Neuronal stem cell (in vitro differentiated cells): ENCODE results near the gene HELQ.

ENCODE experiments used
- DNase-seq: peaks from one replicate; pipeline ENCODE4 v3.0.0-alpha.2; 2013; ENCODE audit warnings: low spot score
- H2AFZ ChIP-seq: one replicate; pipeline ENCODE4 v1.6.1; 2013; ENCODE audit warnings: mild to moderate bottlenecking, low read length, inconsistent platforms
- H2AK5ac ChIP-seq: 2 replicates; pipeline ENCODE4 v1.6.1; 2013; ENCODE audit warnings: low read depth, mild to moderate bottlenecking, inconsistent platforms, low read length, moderate library complexity, mixed read lengths
- H2BK120ac ChIP-seq: 2 replicates; pipeline ENCODE4 v1.6.1; 2013; ENCODE audit warnings: low read depth, mild to moderate bottlenecking, inconsistent platforms, low read length, moderate library complexity, mixed read lengths
- H2BK12ac ChIP-seq: one replicate; pipeline ENCODE4 v1.6.1; 2013; ENCODE audit warnings: low read length, inconsistent platforms
- H2BK15ac ChIP-seq: 2 replicates; pipeline ENCODE4 v1.6.1; 2013; ENCODE audit warnings: mild to moderate bottlenecking, low read length, inconsistent platforms, mixed read lengths
- H2BK5ac ChIP-seq: one replicate; pipeline ENCODE4 v1.6.1; 2013; ENCODE audit warnings: inconsistent platforms, mild to moderate bottlenecking, low read length, moderate library complexity
- H3K14ac ChIP-seq: one replicate; pipeline ENCODE4 v1.6.1; 2013; ENCODE audit warnings: low read length, inconsistent platforms
- H3K18ac ChIP-seq: 2 replicates; pipeline ENCODE4 v1.6.1; 2013; ENCODE audit warnings: low read length, inconsistent platforms
- H3K23ac ChIP-seq: 2 replicates; pipeline ENCODE4 v1.6.1; 2013; ENCODE audit warnings: low read depth, mild to moderate bottlenecking, mixed read lengths, low read length, inconsistent platforms; ENCODE audit not compliant: poor library complexity
- H3K27ac ChIP-seq: replicated peaks from 3 replicates; pipeline ENCODE4 v1.5.1; 2013; ENCODE audit warnings: low read length, inconsistent platforms
- H3K27me3 ChIP-seq, 3 experiments: 2 replicates each; pipeline ENCODE4 v1.6.1; 2013; ENCODE audit warnings: low read length in 3 of 3, mild to moderate bottlenecking in 2 of 3, inconsistent platforms in 1 of 3, low read depth in 1 of 3, mixed read lengths in 1 of 3, moderate library complexity in 1 of 3; ENCODE audit not compliant: control insufficient read depth in 3 of 3, insufficient read depth in 3 of 3
- H3K36me3 ChIP-seq, 2 donors: replicated peaks in 1 of 2; 2 replicates each; pipeline ENCODE4 v1.6.1; 2013; ENCODE audit warnings: low read length in 2 of 2; ENCODE audit not compliant: control insufficient read depth in 2 of 2, insufficient read depth in 2 of 2
- H3K4ac ChIP-seq: 2 replicates; pipeline ENCODE4 v1.6.1; 2013; ENCODE audit warnings: inconsistent platforms, mild to moderate bottlenecking, low read length, moderate library complexity
- H3K4me1 ChIP-seq, 2 donors: 1 replicate in 1 of 2; 2 replicates in 1 of 2; pipeline ENCODE4 v1.6.1; 2013; ENCODE audit warnings: low read length in 2 of 2, low read depth in 1 of 2; ENCODE audit not compliant: control insufficient read depth in 2 of 2, insufficient read depth in 1 of 2
- H3K4me2 ChIP-seq: one replicate; pipeline ENCODE4 v1.6.1; 2013; ENCODE audit warnings: mild to moderate bottlenecking, low read length, inconsistent platforms; ENCODE audit not compliant: insufficient read depth, poor library complexity, severe bottlenecking
- H3K4me3 ChIP-seq, 2 donors: 2 replicates each; pipeline ENCODE4 v1.5.1; 2013; ENCODE audit warnings: low read length in 2 of 2, mild to moderate bottlenecking in 2 of 2, inconsistent platforms in 1 of 2, moderate library complexity in 1 of 2
- H3K79me1 ChIP-seq: one replicate; pipeline ENCODE4 v1.6.1; 2013; ENCODE audit warnings: low read depth, mild to moderate bottlenecking, inconsistent platforms, low read length, moderate library complexity
- H3K9ac ChIP-seq: one replicate; pipeline ENCODE4 v1.6.1; 2013; ENCODE audit warnings: mild to moderate bottlenecking, low read depth, low read length, inconsistent platforms; ENCODE audit not compliant: poor library complexity
- H3K9me3 ChIP-seq, 2 donors: replicated peaks in 1 of 2; 2 replicates each; pipeline versions ENCODE3 to v1.6.1; 2013; ENCODE audit warnings: low read length in 2 of 2, mild to moderate bottlenecking in 2 of 2, inconsistent platforms in 1 of 2, low read depth in 1 of 2, mixed read lengths in 1 of 2, moderate library complexity in 1 of 2; ENCODE audit not compliant: control insufficient read depth in 2 of 2, insufficient read depth in 1 of 2
- H4K8ac ChIP-seq: one replicate; pipeline ENCODE4 v1.6.1; 2013; ENCODE audit warnings: low read depth, mild to moderate bottlenecking, inconsistent platforms, low read length, moderate library complexity
- H4K91ac ChIP-seq: one replicate; pipeline ENCODE4 v1.6.1; 2013; ENCODE audit warnings: low read length, low read depth, mild to moderate bottlenecking, inconsistent platforms; ENCODE audit not compliant: poor library complexity
- WGBS, 2 donors: extraction: QIAGEN DNeasy Blood & Tissue Kit; methylation state at CpG; one replicate each; pipeline ENCODE4 v1.1.7; 2013; ENCODE audit warnings: missing lambda C conversion rate in 2 of 2, mixed read lengths in 1 of 2; ENCODE audit not compliant: insufficient read length in 2 of 2, insufficient replicate concordance in 1 of 2; ENCODE audit errors: extremely low coverage in 2 of 2; 5-methylcytosine and 5-hydroxymethylcytosine counted together

The HELQ gene

DNA sequence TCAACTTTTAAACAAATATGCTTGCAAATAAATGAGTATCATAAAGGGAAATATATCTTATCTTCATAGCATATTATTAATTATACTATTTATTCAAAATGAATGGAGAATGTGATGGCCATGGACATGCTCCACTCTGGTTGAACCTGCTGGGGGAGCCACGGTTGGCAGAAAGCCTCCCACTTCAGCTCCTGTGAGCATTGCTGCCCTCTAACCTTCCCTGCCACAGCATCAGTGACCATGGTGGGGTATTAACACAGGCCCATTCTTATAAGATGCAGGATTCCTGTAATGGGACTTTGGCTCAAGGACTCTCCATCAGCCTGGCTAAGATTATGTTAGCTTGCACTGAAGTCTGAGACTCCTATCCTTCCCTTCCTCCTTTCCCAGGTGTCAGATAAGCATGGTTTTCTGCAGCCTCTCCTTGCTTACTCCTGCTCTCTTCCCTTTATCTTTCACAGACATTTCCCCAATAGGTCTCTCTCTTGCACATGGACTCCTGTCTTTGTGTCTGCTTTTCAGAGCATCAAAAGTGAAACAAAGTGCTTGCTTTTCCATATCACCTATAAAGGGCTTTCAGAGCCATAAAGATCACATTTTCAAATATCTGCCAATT lies 34.2 kb upstream of the HELQ start:
- Histone ChIP-seq H2BK15ac (no peak overlapping the region), H2BK12ac (no peak overlapping the region), H3K4ac (no peak overlapping the region), H3K18ac (no peak overlapping the region), H3K27ac (no peak overlapping the region), H3K27me3 (no peaks in the 10 kb centered on the region), H3K4me2 (no peak overlapping the region), H4K91ac (no peak overlapping the region), H2BK5ac (no peak overlapping the region), H3K79me1 (peaks cover under 1% of the 10 kb centered on the region), H3K36me3 (no peaks in the 10 kb centered on the region), H3K14ac (no peak overlapping the region), H3K9ac (no peak overlapping the region), H2AFZ (no peak overlapping the region), H3K9me3 (no peaks in the 10 kb centered on the region), H3K4me3 (no peak overlapping the region), H3K23ac (no peak overlapping the region), H3K4me1 (peaks cover 0 to 3% of the 10 kb centered on the region in 2 donors), H4K8ac (no peak overlapping the region), H2AK5ac (no peak overlapping the region), H2BK120ac (no peak overlapping the region)
- no CpG with 5 or more reads among the region's 1 CpG for WGBS, 2 donors
- no peak for DNase-seq

DNA sequence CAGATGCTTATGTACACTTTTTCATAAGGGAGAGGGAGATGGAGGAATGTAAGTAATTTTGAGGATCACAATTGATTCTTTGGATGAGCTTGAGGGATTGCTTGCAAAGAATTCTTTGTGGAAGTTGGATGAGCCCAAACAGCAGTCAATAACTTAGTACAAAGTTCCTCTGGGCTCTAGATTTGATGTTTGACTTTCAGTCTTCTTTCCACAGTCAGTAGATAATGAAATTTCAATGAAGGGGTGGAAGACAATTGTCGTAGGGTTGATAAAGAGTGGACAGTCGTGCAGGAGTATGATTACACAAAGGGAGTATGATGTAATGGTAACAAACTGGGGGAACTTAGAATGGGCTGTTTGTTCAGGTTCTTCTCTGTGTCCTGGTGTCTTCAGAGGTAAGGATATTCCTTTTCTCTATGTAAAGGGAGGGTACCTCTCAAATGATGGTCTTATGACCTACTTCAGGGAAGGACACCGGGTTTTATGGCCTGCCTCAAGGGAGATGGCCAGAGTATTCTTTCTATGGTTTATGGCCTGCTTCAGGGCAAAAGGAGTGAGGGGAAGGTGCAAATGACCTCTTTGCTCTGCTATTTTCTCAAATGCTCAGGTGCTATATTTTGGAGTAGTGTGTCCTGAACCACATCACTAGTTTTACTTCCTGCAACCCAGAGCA lies 31.0 kb upstream of the HELQ start:
- Histone ChIP-seq H4K91ac (no peak overlapping the region), H2AK5ac (no peak overlapping the region), H2BK15ac (no peak overlapping the region), H2BK120ac (no peak overlapping the region), H3K36me3 (peaks cover 0 to 6% of the 10 kb centered on the region in 2 donors), H4K8ac (no peak overlapping the region), H3K18ac (no peak overlapping the region), H2BK12ac (no peak overlapping the region), H2BK5ac (no peak overlapping the region), H3K23ac (no peak overlapping the region), H3K27ac (no peak overlapping the region), H3K9ac (no peak overlapping the region), H3K27me3 (no peaks in the 10 kb centered on the region), H3K4me3 (no peak overlapping the region), H2AFZ (peak overlapping the region; percentile 37), H3K14ac (no peak overlapping the region), H3K9me3 (no peaks in the 10 kb centered on the region), H3K4ac (no peak overlapping the region), H3K79me1 (peaks cover 3% of the 10 kb centered on the region), H3K4me1 (peaks cover 2 to 3% of the 10 kb centered on the region in 2 donors), H3K4me2 (no peak overlapping the region)
- no CpG with 5 or more reads among the region's 3 CpGs for WGBS, 2 donors
- DNase-seq = no peak

DNA sequence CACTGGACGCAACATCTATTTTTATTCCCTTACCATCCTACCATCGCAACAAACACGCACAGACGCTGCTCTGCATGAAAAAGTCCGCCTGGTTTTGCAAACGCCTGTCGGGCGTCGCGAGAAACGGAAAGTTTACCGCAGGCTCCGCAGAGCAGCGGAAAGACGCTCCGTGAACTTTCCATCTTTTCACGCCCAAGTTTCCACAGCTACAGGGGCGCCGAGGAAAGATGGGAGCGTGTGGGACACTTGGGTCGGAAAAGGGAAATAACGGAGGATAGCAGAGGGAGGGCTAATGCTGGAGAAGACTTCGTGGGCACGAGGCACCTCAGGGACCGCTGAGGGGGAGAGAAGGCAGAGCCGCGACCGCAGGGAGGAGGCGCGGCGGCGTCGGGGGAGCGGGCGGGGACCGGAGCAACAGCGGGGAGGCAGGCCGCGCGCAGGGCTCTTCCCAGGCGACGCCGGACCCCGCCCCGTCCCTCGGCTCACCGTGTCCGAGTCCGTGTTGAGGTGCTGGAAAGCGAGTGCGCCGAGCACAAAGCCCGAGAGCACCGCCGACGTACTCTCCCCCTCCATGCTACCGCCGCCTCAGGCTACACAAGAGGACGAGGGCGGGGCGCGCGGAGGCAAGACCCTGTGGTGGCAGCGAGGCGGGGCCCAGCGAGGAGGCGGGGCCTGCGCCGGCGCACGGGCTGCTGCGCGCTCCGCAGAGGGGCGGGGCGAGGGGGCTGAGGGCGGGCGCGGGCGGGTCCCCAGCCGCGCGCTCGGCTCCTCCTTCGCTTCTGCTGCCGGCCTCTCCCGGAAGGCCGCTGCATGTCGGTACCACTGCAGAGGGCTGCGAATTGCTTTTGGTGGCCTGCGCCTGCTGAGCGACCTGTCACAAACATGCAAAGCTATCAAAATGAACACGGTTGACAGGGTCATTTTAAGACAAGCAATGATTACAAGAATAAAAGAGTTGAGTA lies 29.2 kb upstream of the HELQ start, which contains the start of gene ABRAXAS1:
ABRAXAS1 (minus strand) TSS at position 601 of the 962 bp plus-strand sequence; CDS start at position 573, 28 bp downstream.
- Histone ChIP-seq H3K27me3 (no peaks in the 10 kb centered on the region), H3K9me3 (no peaks in the 10 kb centered on the region), H3K27ac (peak within 1 kb of the TSS; percentile 90), H4K91ac (no peak within 1 kb of the TSS), H3K23ac (peak within 1 kb of the TSS; percentile 99), H3K79me1 (peaks cover 3% of the 10 kb centered on the region), H3K18ac (peak within 1 kb of the TSS; percentile 94), H2BK15ac (no peak within 1 kb of the TSS), H3K36me3 (peaks cover 0 to 15% of the 10 kb centered on the region in 2 donors), H4K8ac (peak within 1 kb of the TSS; percentile 43), H2BK12ac (no peak within 1 kb of the TSS), H3K4ac (no peak within 1 kb of the TSS), H2AFZ (peak within 1 kb of the TSS; percentile 96), H3K14ac (peak within 1 kb of the TSS; percentile 38), H2BK5ac (peak within 1 kb of the TSS; percentile 54), H2BK120ac (no peak within 1 kb of the TSS), H2AK5ac (no peak within 1 kb of the TSS), H3K4me2 (peak within 1 kb of the TSS; percentile 65), H3K9ac (peak within 1 kb of the TSS; percentile 93), H3K4me1 (peaks cover 2 to 3% of the 10 kb centered on the region in 2 donors), H3K4me3 (peak within 1 kb of the TSS; percentile 72 to 96)
- peak; percentile 92 for DNase-seq
- WGBS, 2 donors = no CpG with 5 or more reads among the region's 93 CpGs
